Loucy (cell line): ENCODE data around the gene ADAM30.

ENCODE experiments used
- EZH2phosphoT487 ChIP-seq: fragments of 200-600 bp; IDR thresholded peaks from 2 replicates; pipeline ENCODE4 v1.6.1; 2018; ENCODE audit warnings: antibody characterized with exemption, mild to moderate bottlenecking, moderate library complexity, borderline replicate concordance
- TF ChIP-seq, protein P1 (sequence below): fragments of 200-600 bp; sonication (generic); conservative IDR thresholded peaks from 2 replicates; pipeline ENCODE4 v1.5.1; 2014; ENCODE audit warnings: mild to moderate bottlenecking, antibody characterized with exemption, low read length

DNA sequence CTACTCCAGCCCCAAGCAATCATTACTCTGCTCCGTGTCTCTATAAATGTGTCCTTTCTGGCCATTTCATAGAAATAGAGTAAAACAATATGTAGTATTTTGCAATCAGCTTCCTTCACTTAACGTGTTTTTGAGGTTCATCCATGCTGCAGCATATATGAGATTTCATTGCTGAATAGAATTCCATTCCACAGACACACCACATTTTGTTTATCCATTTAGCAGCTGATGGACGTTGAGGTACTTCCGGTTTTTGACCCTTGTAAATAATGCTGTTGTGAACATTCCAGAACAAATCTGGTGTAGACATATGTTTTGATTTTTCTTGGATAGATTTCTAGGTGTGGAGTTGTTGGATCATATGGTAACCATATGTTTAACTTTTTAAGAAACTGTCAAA, 30.7 kb downstream of the ADAM30 start:
- TF ChIP-seq, protein P1, sequence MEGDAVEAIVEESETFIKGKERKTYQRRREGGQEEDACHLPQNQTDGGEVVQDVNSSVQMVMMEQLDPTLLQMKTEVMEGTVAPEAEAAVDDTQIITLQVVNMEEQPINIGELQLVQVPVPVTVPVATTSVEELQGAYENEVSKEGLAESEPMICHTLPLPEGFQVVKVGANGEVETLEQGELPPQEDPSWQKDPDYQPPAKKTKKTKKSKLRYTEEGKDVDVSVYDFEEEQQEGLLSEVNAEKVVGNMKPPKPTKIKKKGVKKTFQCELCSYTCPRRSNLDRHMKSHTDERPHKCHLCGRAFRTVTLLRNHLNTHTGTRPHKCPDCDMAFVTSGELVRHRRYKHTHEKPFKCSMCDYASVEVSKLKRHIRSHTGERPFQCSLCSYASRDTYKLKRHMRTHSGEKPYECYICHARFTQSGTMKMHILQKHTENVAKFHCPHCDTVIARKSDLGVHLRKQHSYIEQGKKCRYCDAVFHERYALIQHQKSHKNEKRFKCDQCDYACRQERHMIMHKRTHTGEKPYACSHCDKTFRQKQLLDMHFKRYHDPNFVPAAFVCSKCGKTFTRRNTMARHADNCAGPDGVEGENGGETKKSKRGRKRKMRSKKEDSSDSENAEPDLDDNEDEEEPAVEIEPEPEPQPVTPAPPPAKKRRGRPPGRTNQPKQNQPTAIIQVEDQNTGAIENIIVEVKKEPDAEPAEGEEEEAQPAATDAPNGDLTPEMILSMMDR, result no peak
- TF ChIP-seq EZH2phosphoT487, result no peak
